Sigmoid colon (tissue), 3 donors: Measurements from ENCODE around the gene VAV3.

Experiments used
- CTCF ChIP-seq, 4 experiments: fragments of 450-650 bp in 3 of 4; fragments of 200-600 bp in 1 of 4; IDR thresholded peaks; one replicate each; pipeline ENCODE4 v1.5.1; 2016 to 2019; ENCODE audit warnings: antibody characterized with exemption in 4 of 4, mild to moderate bottlenecking in 3 of 4, moderate library complexity in 2 of 4
- POLR2A ChIP-seq, 2 donors: fragments of 450-650 bp; IDR thresholded peaks; one replicate each; pipeline ENCODE4 v1.6.1; 2016; ENCODE audit warnings: antibody characterized with exemption in 2 of 2, mild to moderate bottlenecking in 2 of 2, moderate library complexity in 2 of 2

- TF ChIP-seq POLR2A (IDR thresholded peaks at IDR 0.05) (no peak), CTCF (IDR thresholded peaks at IDR 0.05) (no peak)
These were observed 15.3 kb downstream of the VAV3 start for GRCh38 chr1:107949467-107950253.
